ENCODE data around the gene NOSTRIN.
"Not testable (repeated sequence)": the region's sequence is repeated elsewhere in the genome, so short reads cannot be mapped to it uniquely, and the experiment has no call there.

The NOSTRIN gene

GRCh38 chr2:168790226-168790902, 12.1 kb upstream of the NOSTRIN start:
- DNase-seq (ENCODE audit: low spot score) = no peak

- not testable (repeated sequence) for DNase-seq (ENCODE audit: low spot score)
These were observed 11.3 kb upstream of the NOSTRIN start for GRCh38 chr2:168791140-168791539.

DNA sequence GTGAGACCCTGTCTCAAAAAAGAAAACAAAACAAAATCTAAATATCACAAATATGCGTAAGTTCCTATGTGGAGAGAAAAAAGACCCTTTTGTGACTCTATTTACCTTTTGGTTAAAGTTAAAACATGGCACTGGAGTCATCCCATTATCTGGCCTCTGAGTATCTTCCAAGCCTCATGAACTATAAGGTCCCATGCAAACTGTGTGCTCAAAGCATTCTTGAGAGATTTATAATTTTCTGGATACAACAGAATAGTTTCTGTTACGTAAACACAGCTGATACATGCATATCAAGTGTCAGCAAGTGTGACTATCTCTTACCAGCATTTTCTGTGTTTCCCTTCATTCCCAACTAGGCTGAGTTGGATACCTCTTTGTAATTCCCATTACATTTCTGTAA, 8.8 kb upstream of the NOSTRIN start:
- DNase-seq (ENCODE audit: low spot score) = no peak

GRCh38 chr2:168794968-168795367, 7.5 kb upstream of the NOSTRIN start:
- no peak for DNase-seq (ENCODE audit: low spot score)

GRCh38 chr2:168796090-168796577, 6.3 kb upstream of the NOSTRIN start:
- no peak for DNase-seq (ENCODE audit: low spot score)

DNA sequence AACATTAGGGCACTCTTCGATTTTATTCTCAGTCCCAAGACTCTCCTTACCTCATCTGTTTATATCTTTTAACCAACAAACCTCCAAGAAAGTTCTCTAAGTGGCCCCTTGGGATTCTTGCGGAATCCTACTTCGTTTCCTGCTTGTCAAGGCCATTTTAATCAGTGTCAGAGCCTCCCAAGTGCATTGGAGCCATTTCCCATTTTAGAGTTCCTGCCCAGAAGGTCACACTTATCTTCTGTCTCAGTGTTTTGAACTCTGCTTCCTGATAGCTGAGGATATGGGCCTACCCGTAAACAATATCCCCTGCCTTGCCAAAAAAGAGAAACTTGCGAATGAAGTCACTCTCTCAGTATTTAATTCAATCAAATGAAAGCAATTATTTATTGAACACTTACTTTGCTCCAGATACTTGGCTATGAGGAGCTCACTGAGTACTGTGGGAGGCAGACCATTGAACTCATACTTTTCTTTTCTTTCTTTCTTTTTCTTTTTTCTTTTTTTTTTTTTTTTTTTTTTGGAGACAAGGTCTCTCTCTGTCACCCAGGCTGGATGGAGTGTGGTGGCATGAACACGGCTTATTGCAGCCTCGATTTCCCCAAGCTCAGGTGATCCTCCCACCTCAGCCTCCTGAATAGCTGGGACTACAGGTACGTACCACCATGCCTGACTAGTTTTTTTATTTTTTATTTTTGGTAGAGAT, 5.7 kb upstream of the NOSTRIN start:
- no peak for DNase-seq (ENCODE audit: low spot score)

- DNase-seq (ENCODE audit: low spot score) = no peak
These were observed 5.2 kb upstream of the NOSTRIN start for GRCh38 chr2:168797286-168797655.

DNA sequence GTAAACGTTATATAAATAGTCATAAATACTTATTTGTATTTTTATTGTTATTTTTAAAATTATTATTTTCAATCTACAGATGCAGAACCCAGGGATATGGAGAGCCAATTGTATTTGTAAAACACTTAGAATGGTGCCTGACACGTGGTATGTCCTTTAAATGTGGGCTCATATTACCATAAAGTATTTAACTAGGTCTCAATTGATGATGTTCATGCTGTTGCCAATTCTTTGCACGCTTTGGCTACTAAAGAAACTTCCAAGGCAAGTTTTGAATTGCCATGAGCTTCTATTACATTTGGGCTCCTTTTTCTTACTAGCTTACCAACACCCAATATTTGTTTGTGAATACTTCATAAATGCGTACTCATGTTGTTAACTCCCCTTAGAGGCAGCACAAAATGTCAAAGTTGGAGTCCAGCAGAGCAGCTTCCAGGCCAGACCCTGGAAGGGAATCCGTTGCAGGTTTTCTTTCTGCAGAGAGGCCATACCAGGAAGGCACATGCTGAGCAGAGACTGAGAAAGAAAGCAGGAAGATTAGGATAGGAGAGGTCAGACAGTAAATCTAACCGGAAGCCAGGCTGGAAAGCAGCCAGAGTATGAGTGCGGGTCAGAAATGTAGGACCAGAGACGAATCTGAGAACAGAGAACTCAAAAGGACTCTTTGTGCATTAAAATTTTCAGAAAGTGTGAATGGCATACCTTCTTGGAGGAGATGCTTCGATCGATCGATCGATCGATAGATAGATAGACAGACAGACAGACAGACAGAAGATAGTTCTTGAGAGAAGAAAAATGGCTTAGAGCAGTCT, 4.2 kb upstream of the NOSTRIN start:
- DNase-seq (ENCODE audit: low spot score) = no peak

DNA sequence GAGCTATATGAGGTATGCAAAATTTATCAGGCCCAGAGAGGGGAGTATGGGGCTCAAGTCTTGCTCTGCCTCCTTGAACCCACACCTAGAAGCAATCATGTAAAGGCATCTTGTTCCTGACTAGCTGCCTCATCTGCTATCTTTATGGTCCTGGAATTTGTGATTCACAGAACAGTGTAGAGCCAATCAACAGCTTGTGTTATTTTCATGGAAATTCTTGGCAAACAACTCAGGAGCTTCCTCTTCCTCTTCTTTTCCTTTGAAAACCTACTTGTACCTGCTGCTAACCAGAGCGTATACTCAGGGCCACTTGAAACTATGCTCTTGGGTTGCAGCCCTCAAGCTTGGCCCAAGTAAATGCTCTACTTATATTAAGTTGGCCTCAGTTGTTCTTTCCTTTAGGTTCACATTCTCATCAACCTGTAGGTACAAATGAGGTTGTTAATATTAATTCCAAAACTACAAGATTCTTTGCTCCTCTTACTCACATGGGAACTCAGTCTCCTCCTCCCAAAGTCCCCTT, 3.5 kb upstream of the NOSTRIN start:
- DNase-seq (ENCODE audit: low spot score) = no peak

GRCh38 chr2:168801471-168801870, 966 bp upstream of the NOSTRIN start:
- no peak for DNase-seq (ENCODE audit: low spot score)

DNA sequence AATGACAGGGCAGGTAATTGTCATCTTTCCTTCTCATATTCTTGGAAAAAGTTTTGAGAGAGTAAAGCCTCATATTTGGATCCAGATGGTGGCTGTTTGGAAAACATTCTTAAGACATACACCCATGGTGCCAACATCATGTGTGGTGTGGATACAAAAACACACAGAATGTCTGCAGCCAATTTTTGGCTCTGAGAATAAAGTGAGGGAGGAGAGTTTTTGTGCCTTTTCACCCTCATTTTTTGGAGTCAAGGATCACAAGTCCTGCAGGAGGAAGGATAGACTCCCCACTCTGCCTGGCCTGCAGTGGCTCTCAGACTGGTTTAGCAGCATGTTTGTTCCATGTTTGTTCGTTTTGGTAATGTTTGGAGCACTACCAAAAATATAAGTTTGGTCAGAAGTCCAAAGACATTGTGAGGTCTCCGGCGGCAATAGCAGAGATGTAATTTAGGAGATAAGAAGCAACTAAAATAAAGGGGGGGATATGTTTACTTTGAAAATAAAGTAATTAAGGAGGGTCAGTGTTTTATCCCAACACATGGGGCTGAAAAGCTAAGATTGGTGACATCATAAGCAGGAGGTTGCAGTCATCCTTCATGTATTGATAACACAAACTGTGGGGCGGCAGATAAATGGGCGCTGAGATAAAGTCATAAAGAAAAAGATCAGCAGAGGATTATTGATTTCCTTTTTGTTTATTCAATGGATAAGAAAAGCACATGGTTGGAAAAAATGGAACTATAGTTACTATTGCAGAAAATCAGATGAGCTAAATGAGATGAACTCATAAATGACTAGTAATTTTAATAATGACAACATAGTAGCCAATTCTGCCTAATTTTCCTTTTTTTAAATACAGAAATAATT, 655 bp downstream of the NOSTRIN start:
- DNase-seq (ENCODE audit: low spot score) = no peak

DNA sequence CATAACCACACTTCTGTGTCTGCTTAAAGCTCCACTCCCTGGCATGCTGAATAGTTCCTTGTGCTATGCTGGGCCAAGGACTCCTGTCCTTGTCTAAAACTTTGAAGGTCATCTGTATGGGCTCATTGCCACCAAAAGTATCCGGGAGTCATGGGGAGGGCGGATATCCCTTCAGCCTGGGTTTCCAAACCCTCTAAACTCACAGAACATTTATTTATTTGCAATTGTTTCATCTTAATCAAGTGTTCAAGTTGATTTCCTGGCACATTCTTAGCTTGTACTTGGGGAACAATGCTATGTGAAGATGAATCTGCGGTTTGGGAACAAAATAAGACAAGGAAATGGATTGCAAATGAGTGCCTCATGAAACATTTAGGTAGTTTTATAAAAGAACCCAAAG, 1.8 kb downstream of the NOSTRIN start:
- no peak for DNase-seq (ENCODE audit: low spot score)

GRCh38 chr2:168805615-168806014, 3.2 kb downstream of the NOSTRIN start:
- DNase-seq (ENCODE audit: low spot score) = no peak

- DNase-seq (ENCODE audit: low spot score) = no peak
These were observed 7.1 kb downstream of the NOSTRIN start for GRCh38 chr2:168809537-168809936.

DNA sequence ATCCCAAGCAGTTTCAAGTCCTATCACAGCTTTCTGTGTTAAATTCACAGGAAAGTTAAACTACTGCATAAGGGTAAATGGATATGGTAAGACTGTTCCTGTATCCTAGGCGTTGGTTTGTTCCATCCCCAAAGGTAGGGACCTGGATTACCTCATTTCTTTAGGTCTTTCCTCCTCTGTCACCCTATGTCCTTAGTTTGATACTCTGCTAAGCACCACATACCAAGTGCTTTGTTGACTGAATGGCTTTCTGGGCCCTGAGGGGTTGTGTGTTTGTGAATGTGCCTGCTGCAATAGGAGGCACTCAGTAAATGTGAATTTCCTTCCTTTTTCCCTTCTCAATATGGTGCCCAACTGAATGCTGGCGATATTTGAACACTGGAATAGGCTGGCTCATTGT, 7.8 kb downstream of the NOSTRIN start:
- no peak for DNase-seq (ENCODE audit: low spot score)

DNA sequence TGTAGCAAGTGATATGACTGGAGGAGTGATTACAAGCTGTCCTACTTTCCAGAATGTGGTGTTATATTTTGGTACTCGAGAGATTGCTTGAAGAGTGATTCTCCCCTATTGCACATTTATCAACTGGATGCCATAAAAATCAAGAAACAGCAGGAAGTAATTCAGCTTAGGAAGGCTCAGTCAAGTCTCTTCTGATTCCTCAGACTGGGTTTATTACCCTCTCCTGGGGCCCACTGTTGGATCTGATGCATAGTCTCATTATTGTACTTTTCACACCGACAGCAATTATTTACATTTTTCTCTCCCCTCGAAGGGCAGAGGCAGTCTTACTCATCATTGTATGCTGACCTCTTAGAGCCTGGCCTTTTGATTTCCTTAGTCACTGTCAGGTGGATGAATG, 9.3 kb downstream of the NOSTRIN start:
- DNase-seq (ENCODE audit: low spot score) = no peak

DNA sequence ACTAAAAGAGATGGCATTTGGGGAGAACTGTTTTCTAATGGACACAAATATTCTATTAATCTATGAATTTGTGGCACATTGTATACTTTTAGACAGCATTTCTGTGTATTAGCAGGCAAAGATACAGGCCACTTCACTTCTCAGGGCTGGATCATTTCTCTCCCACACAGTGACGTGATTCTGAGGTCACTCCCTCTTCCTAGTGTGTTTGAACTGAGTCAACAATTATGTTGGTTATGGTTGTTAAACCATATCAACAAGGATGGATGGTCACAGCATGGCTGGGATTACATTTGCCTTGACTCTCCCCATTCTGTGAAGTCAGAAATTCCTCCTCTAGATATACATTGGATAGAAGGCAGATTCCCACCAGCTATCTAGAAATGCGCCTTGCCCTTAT, 11.6 kb downstream of the NOSTRIN start:
- DNase-seq (ENCODE audit: low spot score) = no peak

GRCh38 chr2:168814939-168815907, 12.8 kb downstream of the NOSTRIN start:
- no peak for DNase-seq (ENCODE audit: low spot score)

DNA sequence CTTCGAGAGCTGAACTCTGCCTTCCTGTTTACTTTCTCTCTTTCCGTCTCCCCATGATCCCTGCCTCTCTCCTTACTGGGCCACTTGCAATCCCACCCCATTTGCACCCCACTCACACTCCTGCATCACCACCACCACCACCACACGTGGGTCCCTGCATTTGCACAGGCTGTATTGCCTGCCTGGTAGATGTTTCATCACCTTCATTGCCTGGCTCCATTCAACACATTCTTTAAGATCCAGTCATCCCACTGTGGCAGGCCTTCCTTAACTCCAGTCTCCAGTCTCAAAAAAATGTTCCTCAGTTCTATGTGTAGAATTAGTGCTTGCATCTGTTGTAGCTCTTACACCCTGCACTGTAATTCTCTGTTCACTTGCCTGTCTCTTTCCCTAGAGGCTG, 13.9 kb downstream of the NOSTRIN start:
- DNase-seq (ENCODE audit: low spot score) = no peak

GRCh38 chr2:168819050-168819715, 16.7 kb downstream of the NOSTRIN start:
- no peak for DNase-seq (ENCODE audit: low spot score)
